Naive thymus-derived CD8-positive, alpha-beta T cell (primary cell): ENCODE measurements around the gene FLT3. TPM values are rescaled to one million over a fixed set of nuclear protein-coding genes. Genes with fewer than 3 reads are reported as not detected.
"Not testable (repeated sequence)": the region's sequence is repeated elsewhere in the genome, so short reads cannot be mapped to it uniquely, and the experiment has no call there.

Source experiments
- ATAC-seq, 2 donors: fragments of 150-1000 bp; cut with Tn5 transposase in 1 of 2; sonication (Bioruptor Pico), chemical (Tn5 transposase) in 1 of 2; 1 replicate in 1 of 2; 2 replicates in 1 of 2; pipeline ENCODE4 v1.10.0; 2021; ENCODE audit warnings: mild to moderate bottlenecking in 2 of 2, moderate library complexity in 2 of 2
- POLR2A ChIA-PET: fragments of 350-600 bp; sonication (Branson Sonifier 250); formaldehyde crosslinking; loops from one replicate; lab custom pipeline; 2021; ENCODE audit warnings: antibody characterized with exemption; lab: Charles Lee
- DNase-seq, 10 donors: peaks; one replicate each; pipeline versions ENCODE4 v3.0.0 to v3.0.0-alpha.2; 2020 to 2022
- H3K27ac Mint-ChIP-seq, 10 donors: one replicate each; pipeline ENCODE4 v1.8.0; 2020 to 2022; ENCODE audit warnings: mild to moderate bottlenecking in 10 of 10, mixed read lengths in 10 of 10, moderate library complexity in 4 of 10, inconsistent platforms in 1 of 10
- H3K27me3 Mint-ChIP-seq, 5 donors: one replicate each; pipeline ENCODE4 v1.8.0; 2021 to 2022; ENCODE audit warnings: mixed read lengths in 5 of 5
- H3K36me3 Mint-ChIP-seq, 3 donors: one replicate each; pipeline ENCODE4 v1.8.0; 2020 to 2022; ENCODE audit warnings: mixed read lengths in 3 of 3, mild to moderate bottlenecking in 2 of 3, inconsistent platforms in 1 of 3
- H3K4me1 Mint-ChIP-seq, 4 donors: one replicate each; pipeline ENCODE4 v1.8.0; 2021 to 2022; ENCODE audit warnings: mixed read lengths in 4 of 4
- H3K4me3 Mint-ChIP-seq, 10 donors: one replicate each; pipeline ENCODE4 v1.8.0; 2020 to 2022; ENCODE audit warnings: mild to moderate bottlenecking in 10 of 10, mixed read lengths in 10 of 10, moderate library complexity in 6 of 10, inconsistent platforms in 1 of 10
- H3K9me3 Mint-ChIP-seq, 9 donors: one replicate each; pipeline ENCODE4 v1.8.0; 2020 to 2022; ENCODE audit warnings: mixed read lengths in 9 of 9, mild to moderate bottlenecking in 3 of 9, inconsistent platforms in 1 of 9, moderate library complexity in 1 of 9
- polyA plus RNA-seq, 3 donors: library from polyadenylated mRNA; unstranded; fragments of 300-500 nt; fragmentation: Illumina TruSeq; gene quantifications; one replicate each; pipeline ENCODE4 v1.2.3, GENCODE V29; 2021
- total RNA-seq, 8 experiments: library from RNA in 2 of 8; stranded (reverse) in 2 of 8; gene quantifications; one replicate each; pipeline ENCODE4 v1.2.3 and lab custom pipeline; 2021 to 2026

The FLT3 gene
- total and polyA plus RNA-seq, 5 experiments from 2014 or later: 0.08 to 0.13 TPM; not detected in 3

DNA sequence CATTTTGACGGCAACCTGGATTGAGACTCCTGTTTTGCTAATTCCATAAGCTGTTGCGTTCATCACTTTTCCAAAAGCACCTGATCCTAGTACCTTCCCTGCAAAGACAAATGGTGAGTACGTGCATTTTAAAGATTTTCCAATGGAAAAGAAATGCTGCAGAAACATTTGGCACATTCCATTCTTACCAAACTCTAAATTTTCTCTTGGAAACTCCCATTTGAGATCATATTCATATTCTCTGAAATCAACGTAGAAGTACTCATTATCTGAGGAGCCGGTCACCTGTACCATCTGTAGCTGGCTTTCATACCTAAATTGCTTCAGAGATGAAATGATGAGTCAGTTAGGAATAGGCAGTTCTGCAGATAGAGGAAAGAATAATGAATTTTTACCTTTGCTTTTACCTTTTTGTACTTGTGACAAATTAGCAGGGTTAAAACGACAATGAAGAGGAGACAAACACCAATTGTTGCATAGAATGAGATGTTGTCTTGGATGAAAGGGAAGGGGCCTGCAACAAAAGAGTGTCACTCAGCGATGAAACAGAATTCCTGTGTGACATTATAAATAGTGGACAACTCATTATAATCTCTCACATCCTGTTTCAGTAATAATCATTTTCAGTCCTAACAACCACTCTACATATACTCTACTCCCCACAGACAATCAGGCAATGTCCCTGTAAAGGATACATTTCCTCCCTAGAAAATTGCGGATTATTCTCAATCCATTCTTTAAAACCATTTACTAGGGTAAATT lies 66.3 kb downstream of the FLT3 start:
- no peaks in the 10 kb centered on the region for H3K9me3 Mint-ChIP-seq
- H3K4me1 Mint-ChIP-seq: peaks cover 0 to 14% (median 0%) of the 10 kb centered on the region in 4 donors
- H3K4me3 Mint-ChIP-seq: no peak overlapping the region
- POLR2A ChIA-PET: no interaction called here
- ATAC-seq (no peak), DNase-seq (no peak)
- no peaks in the 10 kb centered on the region for H3K36me3 Mint-ChIP-seq
- no peak overlapping the region for H3K27ac Mint-ChIP-seq
- peaks cover 0 to 34% (median 10%) of the 10 kb centered on the region in 5 donors for H3K27me3 Mint-ChIP-seq

GRCh38 chr13:28032438-28032837 lies 67.9 kb downstream of the FLT3 start:
- POLR2A ChIA-PET, H3K36me3 Mint-ChIP-seq, H3K4me3 Mint-ChIP-seq, H3K27ac Mint-ChIP-seq, ATAC-seq, DNase-seq, H3K9me3 Mint-ChIP-seq: not testable (repeated sequence)
- H3K27me3 Mint-ChIP-seq: peaks cover 0 to 34% (median 10%) of the 10 kb centered on the region in 5 donors
- H3K4me1 Mint-ChIP-seq: peaks cover 6 to 23% (median 6%) of the 10 kb centered on the region in 4 donors

DNA sequence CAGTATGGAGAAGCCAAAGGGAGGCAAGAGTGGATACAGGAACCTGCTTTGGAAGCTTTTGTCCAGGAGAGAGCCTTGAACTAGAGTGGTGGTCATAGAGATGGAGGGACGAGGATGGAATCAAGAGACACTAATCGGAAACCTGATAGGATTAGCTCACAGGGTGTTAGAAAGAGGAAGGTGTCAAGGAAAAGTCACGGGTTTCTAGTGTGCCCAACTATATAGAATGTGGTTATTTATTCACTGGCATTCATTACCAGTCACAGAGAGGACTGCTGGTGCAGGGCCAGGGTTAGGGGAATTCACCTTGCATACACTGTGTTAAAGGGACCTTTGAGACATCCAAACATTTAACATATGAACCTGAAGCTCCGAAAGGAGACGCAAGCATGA lies 68.5 kb downstream of the FLT3 start:
- H3K4me1 Mint-ChIP-seq: peaks cover 6 to 24% (median 10%) of the 10 kb centered on the region in 4 donors

DNA sequence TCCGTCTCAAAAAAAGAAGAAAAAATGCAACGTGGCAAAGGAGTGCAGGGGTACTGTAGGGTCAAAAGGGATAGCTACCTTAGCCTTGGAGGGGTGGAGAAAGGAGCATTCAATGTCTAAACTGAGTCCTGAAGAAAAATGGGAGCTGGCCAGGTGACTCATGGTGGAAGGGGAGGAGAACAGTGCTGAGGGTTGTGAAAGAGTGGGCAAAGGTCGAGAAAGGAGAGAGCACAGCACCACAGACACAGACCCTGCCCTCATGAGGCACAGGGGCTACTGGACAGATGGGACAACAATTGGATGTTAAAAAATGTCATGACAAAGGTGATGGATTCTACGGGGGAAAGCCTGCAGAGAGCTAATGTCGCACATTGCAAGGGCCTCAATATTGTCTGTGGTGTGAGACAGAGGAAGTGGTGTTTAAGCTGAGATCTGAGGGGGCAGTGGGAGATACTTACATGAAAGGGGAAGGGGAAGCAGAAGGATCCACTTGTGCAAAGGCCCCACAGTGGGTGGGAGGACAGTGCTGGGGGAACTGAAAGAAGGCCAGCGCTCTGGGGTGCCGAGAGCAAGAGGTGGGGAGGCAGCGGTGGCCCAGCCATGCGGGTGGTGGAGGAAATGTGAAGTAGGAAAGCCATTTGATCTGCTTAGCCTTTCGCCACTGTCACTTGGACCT lies 69.0 kb downstream of the FLT3 start:
- no peak overlapping the region for H3K4me3 Mint-ChIP-seq
- H3K36me3 Mint-ChIP-seq: no peaks in the 10 kb centered on the region
- H3K9me3 Mint-ChIP-seq: no peaks in the 10 kb centered on the region
- peak overlapping the region in 2 of 10 donors; percentile 37 to 62 for H3K27ac Mint-ChIP-seq
- peaks cover 0 to 34% (median 10%) of the 10 kb centered on the region in 5 donors for H3K27me3 Mint-ChIP-seq
- POLR2A ChIA-PET: no interaction called here
- H3K4me1 Mint-ChIP-seq: peaks cover 6 to 24% (median 10%) of the 10 kb centered on the region in 4 donors
- ATAC-seq (no peak), DNase-seq (no peak)

More for the DNA sequence above, 68.5 kb downstream of the FLT3 start:
- H3K27ac Mint-ChIP-seq: peak overlapping the region in 1 of 10 donors; percentile 37
- POLR2A ChIA-PET: no interaction called here
- ATAC-seq (no peak), DNase-seq (no peak)
- no peaks in the 10 kb centered on the region for H3K9me3 Mint-ChIP-seq
- no peak overlapping the region for H3K4me3 Mint-ChIP-seq
- peaks cover 0 to 34% (median 10%) of the 10 kb centered on the region in 5 donors for H3K27me3 Mint-ChIP-seq
- H3K36me3 Mint-ChIP-seq: no peaks in the 10 kb centered on the region

DNA sequence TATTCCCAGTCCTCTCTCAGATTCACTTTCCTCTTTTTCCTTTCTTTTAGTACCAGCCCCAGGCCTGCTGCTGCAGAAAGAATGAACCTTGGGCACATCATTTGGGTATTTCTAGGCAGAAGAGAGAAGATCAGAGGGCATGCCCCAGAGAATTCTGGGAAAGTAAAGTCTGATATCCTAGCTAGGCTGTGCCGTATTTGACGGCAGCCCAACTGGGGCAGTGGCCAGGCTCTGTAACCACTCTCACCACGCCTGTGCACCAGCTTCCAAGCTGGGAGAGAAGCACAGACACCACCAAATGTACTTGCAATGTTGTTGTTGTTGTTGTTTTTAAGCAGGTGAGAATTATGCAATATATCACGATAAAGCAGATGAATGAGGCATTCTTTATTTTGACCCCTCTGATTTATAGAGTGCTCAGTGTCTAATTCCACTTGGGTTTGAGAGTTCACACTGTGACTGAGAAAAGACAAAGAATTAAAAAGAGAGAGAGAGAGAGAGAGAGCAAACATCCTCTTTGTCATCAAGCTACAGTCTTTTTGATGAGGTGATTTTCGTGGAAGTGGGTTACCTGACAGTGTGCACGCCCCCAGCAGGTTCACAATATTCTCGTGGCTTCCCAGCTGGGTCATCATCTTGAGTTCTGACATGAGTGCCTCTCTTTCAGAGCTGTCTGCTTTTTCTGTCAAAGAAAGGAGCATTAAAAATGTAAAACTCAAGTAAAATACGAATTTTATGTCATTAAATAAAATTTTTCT lies 72.6 kb downstream of the FLT3 start:
- Mint-ChIP-seq H3K4me1 (peaks cover 6 to 24% (median 10%) of the 10 kb centered on the region in 4 donors), H3K36me3 (no peaks in the 10 kb centered on the region), H3K27ac (peak overlapping the region in 5 of 10 donors; percentile 5 to 83 (median 31)), H3K27me3 (peaks cover 0 to 34% (median 8%) of the 10 kb centered on the region in 5 donors), H3K4me3 (peak overlapping the region in 4 of 10 donors; percentile 20 to 29 (median 24)), H3K9me3 (no peaks in the 10 kb centered on the region)
- POLR2A ChIA-PET: no interaction called here
- DNase-seq: peak in 2 of 10 donors; percentile 30 to 36
- ATAC-seq: peak in 1 of 2 donors; percentile 81

DNA sequence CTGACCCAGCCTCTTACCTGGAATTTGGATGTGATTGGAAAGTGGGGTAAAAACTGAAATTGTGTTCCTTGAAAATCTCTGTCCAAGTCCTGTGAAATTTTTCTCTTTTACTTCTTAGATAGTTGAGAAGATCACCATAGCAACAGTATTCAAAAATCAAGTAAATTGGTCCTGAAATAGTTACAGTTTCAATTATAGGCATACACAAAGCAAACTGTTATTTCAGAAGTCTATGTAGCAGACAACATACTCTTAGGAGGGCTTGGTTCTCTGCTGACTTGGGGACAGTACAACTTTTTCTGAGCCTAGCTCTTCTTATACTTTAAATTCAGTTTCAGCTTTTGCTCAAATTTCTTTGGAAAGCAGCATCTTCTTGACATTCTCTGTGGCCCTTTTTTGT lies 73.3 kb downstream of the FLT3 start:
- Mint-ChIP-seq H3K4me3 (no peak overlapping the region), H3K27me3 (peaks cover 0 to 27% (median 10%) of the 10 kb centered on the region in 5 donors), H3K9me3 (no peaks in the 10 kb centered on the region), H3K4me1 (peaks cover 6 to 19% (median 10%) of the 10 kb centered on the region in 4 donors), H3K27ac (no peak overlapping the region), H3K36me3 (no peaks in the 10 kb centered on the region)
- ATAC-seq (no peak), DNase-seq (no peak)
- POLR2A ChIA-PET: no interaction called here

DNA sequence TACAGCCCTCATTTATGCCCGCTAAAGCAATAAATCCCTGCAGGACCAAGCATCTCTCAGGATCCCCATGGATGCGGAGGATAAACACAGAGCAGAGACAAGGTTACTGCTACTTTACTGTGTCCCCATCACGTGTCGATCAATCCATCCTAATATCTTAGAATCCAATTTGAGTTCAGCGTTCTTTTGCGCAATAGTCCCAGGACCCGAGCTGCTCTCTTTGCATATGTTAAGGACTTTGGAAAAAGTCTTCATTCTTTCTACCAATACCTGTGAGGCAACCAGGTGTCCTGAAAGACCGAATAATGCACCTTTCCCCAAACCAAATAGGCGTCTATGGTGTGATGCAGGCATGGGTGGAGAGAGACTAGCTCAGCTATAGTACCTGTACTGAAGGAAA lies 73.9 kb downstream of the FLT3 start:
- POLR2A ChIA-PET: no interaction called here
- H3K36me3 Mint-ChIP-seq: no peaks in the 10 kb centered on the region
- ATAC-seq: no peak
- no peak overlapping the region for H3K4me3 Mint-ChIP-seq
- H3K9me3 Mint-ChIP-seq: no peaks in the 10 kb centered on the region
- H3K27me3 Mint-ChIP-seq: peaks cover 0 to 21% (median 10%) of the 10 kb centered on the region in 5 donors
- no peak overlapping the region for H3K27ac Mint-ChIP-seq
- H3K4me1 Mint-ChIP-seq: peaks cover 6 to 15% (median 10%) of the 10 kb centered on the region in 4 donors
- DNase-seq: no peak

GRCh38 chr13:28022848-28023518 lies 77.4 kb downstream of the FLT3 start:
- Mint-ChIP-seq H3K36me3 (no peaks in the 10 kb centered on the region), H3K4me3 (no peak overlapping the region), H3K4me1 (peaks cover 6 to 10% (median 7%) of the 10 kb centered on the region in 4 donors), H3K9me3 (no peaks in the 10 kb centered on the region), H3K27me3 (peaks cover 0 to 17% (median 9%) of the 10 kb centered on the region in 5 donors), H3K27ac (no peak overlapping the region)
- POLR2A ChIA-PET: no interaction called here
- DNase-seq: no peak
- no peak for ATAC-seq

DNA sequence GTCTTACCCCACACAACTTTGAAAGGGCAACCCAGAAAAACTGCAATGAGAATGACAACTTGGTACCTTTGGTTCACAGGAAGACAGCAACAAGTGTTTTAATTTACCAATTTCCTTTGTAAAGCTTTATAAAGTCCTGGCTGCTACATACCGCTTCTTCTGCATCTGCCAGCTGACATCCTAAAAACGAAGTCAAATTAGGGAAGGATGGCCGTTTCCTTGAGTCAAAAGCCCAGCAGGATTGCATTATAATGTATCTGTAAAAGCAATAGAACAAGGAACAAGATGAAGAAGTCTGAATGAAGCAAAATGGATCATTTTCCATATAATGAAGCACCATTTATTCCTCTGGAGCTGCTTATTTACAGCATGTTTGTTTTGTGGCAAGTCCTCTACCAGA lies 86.1 kb downstream of the FLT3 start:
- POLR2A ChIA-PET: no interaction called here
- Mint-ChIP-seq H3K27me3 (peaks cover 2 to 9% (median 5%) of the 10 kb centered on the region in 5 donors), H3K36me3 (no peaks in the 10 kb centered on the region), H3K9me3 (no peaks in the 10 kb centered on the region), H3K4me3 (no peak overlapping the region), H3K27ac (peak overlapping the region in 1 of 10 donors; percentile 58), H3K4me1 (peaks cover 0 to 7% (median 2%) of the 10 kb centered on the region in 4 donors)
- DNase-seq (no peak), ATAC-seq (no peak)

DNA sequence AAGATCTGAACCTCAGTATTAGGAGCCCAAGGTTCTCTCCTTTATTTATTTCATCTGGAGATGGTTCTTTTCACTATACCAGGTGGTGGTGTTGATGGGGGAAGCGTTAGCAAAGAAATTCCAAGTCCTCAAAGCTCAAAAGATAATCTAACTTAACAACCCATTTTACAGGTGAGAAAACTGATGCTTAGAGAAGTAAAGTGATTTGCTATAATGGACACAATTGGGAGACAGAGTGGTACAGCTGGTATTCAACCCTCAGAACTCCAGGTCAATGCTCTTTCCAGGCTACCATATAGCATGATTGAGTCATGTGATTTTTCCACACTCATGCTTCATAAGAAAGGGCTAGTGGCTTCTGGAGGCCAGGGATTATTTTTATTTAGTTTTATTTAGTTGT lies 86.9 kb downstream of the FLT3 start:
- Mint-ChIP-seq H3K9me3 (no peaks in the 10 kb centered on the region), H3K4me1 (peaks cover 0 to 7% (median 2%) of the 10 kb centered on the region in 4 donors), H3K36me3 (no peaks in the 10 kb centered on the region), H3K27me3 (peaks cover 2 to 10% (median 4%) of the 10 kb centered on the region in 5 donors), H3K4me3 (no peak overlapping the region), H3K27ac (no peak overlapping the region)
- no peak for DNase-seq
- POLR2A ChIA-PET: no interaction called here
- ATAC-seq: no peak

DNA sequence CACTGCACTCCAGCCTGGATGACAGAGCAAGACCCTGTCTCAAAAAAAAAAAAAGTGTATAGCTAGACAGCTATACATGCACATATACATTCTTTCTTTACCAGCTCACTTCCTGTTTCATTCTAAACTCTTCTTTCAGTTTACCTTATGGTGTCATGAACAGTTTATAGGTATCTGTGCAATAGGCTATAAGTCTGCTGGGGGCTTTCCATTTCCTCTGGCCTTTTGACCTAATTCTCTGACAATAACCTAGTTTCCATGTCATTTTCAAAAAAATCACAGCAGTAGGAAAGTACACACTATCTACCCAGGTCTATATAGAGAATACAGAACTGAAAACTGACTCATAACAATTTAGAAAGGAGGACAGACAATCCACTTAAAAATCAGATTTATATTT lies 87.5 kb downstream of the FLT3 start:
- ATAC-seq (no peak), DNase-seq (no peak)
- H3K4me1 Mint-ChIP-seq: peaks cover 0 to 7% (median 2%) of the 10 kb centered on the region in 4 donors
- no peak overlapping the region for H3K4me3 Mint-ChIP-seq
- POLR2A ChIA-PET: no interaction called here
- no peaks in the 10 kb centered on the region for H3K36me3 Mint-ChIP-seq
- peaks cover 2 to 10% (median 4%) of the 10 kb centered on the region in 5 donors for H3K27me3 Mint-ChIP-seq
- H3K9me3 Mint-ChIP-seq: no peaks in the 10 kb centered on the region
- H3K27ac Mint-ChIP-seq: peak overlapping the region in 1 of 10 donors; percentile 9

GRCh38 chr13:28012383-28012782 lies 88.0 kb downstream of the FLT3 start:
- peaks cover 0 to 7% (median 2%) of the 10 kb centered on the region in 4 donors for H3K4me1 Mint-ChIP-seq
- H3K9me3 Mint-ChIP-seq: no peaks in the 10 kb centered on the region
- no peak overlapping the region for H3K4me3 Mint-ChIP-seq
- H3K27ac Mint-ChIP-seq: peak overlapping the region in 1 of 10 donors; percentile 9
- DNase-seq (no peak), ATAC-seq (no peak)
- POLR2A ChIA-PET: no interaction called here
- H3K36me3 Mint-ChIP-seq: no peaks in the 10 kb centered on the region
- H3K27me3 Mint-ChIP-seq: peaks cover 2 to 10% (median 4%) of the 10 kb centered on the region in 5 donors
